HepG2 (cell line): ENCODE results near the gene FAAP100. TPM values are rescaled to one million over a fixed set of nuclear protein-coding genes. Genes with fewer than 3 reads are reported as not detected.

Source experiments
- BRCA1 ChIP-seq: sonication (generic); formaldehyde crosslinking; IDR thresholded peaks from 2 replicates; pipeline ENCODE4 v1.4.0; 2020; ENCODE audit warnings: missing genetic modification reagents
- PLRG1 ChIP-seq: fragments of 450-650 bp; conservative IDR thresholded peaks from 2 replicates; pipeline ENCODE4 v1.6.1; 2016
- POLR2A ChIP-seq, 2 experiments: IDR thresholded peaks; 2 replicates each; pipeline ENCODE4 v1.6.1; 2011; ENCODE audit warnings: low read depth in 2 of 2, low read length in 2 of 2, mild to moderate bottlenecking in 1 of 2, moderate library complexity in 1 of 2; ENCODE audit not compliant: insufficient read depth in 1 of 2
- RBM39 ChIP-seq: fragments of 200-400 bp; formaldehyde crosslinking; IDR thresholded peaks from one replicate; pipeline ENCODE4 v1.6.1; 2018; ENCODE audit warnings: antibody characterized with exemption, mild to moderate bottlenecking, low read depth, low read length; ENCODE audit not compliant: poor library complexity, severe bottlenecking
- SSRP1 ChIP-seq: IDR thresholded peaks from 2 replicates; pipeline ENCODE4 v1.6.1; 2016; ENCODE audit warnings: control low read depth
- ZKSCAN5 ChIP-seq: sonication (generic); formaldehyde crosslinking; IDR thresholded peaks from 2 replicates; pipeline ENCODE4 v1.5.1; 2020; ENCODE audit warnings: mild to moderate bottlenecking, missing genetic modification reagents
- ZNF205 ChIP-seq: IDR thresholded peaks from 2 replicates; pipeline ENCODE4 v1.6.1; 2018; ENCODE audit warnings: missing biosample characterization, missing genetic modification reagents
- ZNF224 ChIP-seq: sonication (generic); formaldehyde crosslinking; IDR thresholded peaks from 2 replicates; pipeline ENCODE4 v1.5.0; 2020; ENCODE audit warnings: mild to moderate bottlenecking, missing genetic modification reagents
- ZNF274 ChIP-seq: sonication (generic); formaldehyde crosslinking; IDR thresholded peaks from 2 replicates; pipeline ENCODE4 v1.5.1; 2020; ENCODE audit warnings: mild to moderate bottlenecking, missing genetic modification reagents
- ZNF333 ChIP-seq: sonication (generic); formaldehyde crosslinking; IDR thresholded peaks from 2 replicates; pipeline ENCODE4 v1.4.0; 2020; ENCODE audit warnings: mild to moderate bottlenecking, missing genetic modification reagents, borderline replicate concordance
- ZNF337 ChIP-seq: sonication (generic); formaldehyde crosslinking; IDR thresholded peaks from 2 replicates; pipeline ENCODE4 v1.5.1; 2020; ENCODE audit warnings: missing genetic modification reagents, low read depth, mild to moderate bottlenecking, borderline replicate concordance
- ZNF446 ChIP-seq: sonication (generic); formaldehyde crosslinking; IDR thresholded peaks from 2 replicates; pipeline ENCODE4 v1.5.0; 2020; ENCODE audit warnings: mild to moderate bottlenecking, missing genetic modification reagents
- ZSCAN21 ChIP-seq: sonication (generic); formaldehyde crosslinking; IDR thresholded peaks from 2 replicates; pipeline ENCODE4 v1.8.0; 2022; ENCODE audit warnings: mild to moderate bottlenecking, missing genetic modification reagents, moderate library complexity, borderline replicate concordance
- polyA plus RNA-seq, 8 experiments: library from polyadenylated mRNA; depleted of rRNA in 3 of 8; stranded (reverse) in 7 of 8; unstranded in 1 of 8; fragments of >200 nt; fragmentation: Illumina TruSeq in 4 of 8; extraction: Trizol in 4 of 8; gene quantifications; 2 replicates each; pipeline versions ENCODE4 v1.2.1 to v1.2.3, GENCODE V29; 2011 to 2016; ENCODE audit warnings: low read depth in 4 of 8, missing spikeins in 1 of 8, mixed read lengths in 1 of 8; ENCODE audit not compliant: insufficient read depth in 1 of 8
- total RNA-seq, 5 experiments: library from RNA; depleted of rRNA; stranded (reverse); fragments of >200 nt; fragmentation: Illumina TruSeq; extraction: Trizol; gene quantifications; 2 replicates each; pipeline ENCODE4 v1.2.3, GENCODE V29; 2016; ENCODE audit warnings: low read depth in 1 of 5
- TF ChIP-seq, protein P1 (sequence below): sonication (generic); formaldehyde crosslinking; IDR thresholded peaks from 2 replicates; pipeline ENCODE4 v1.4.0; 2020; ENCODE audit warnings: missing genetic modification reagents
- TF ChIP-seq, protein P2 (sequence below): sonication (generic); formaldehyde crosslinking; IDR thresholded peaks from 2 replicates; pipeline ENCODE4 v1.4.0; 2020; ENCODE audit warnings: missing genetic modification reagents
- TF ChIP-seq, protein P3 (sequence below): sonication (generic); formaldehyde crosslinking; IDR thresholded peaks from 2 replicates; pipeline ENCODE4 v1.5.0; 2020; ENCODE audit warnings: missing genetic modification reagents, mild to moderate bottlenecking, borderline replicate concordance
- TF ChIP-seq, protein P4 (sequence below): sonication (generic); formaldehyde crosslinking; conservative IDR thresholded peaks from 2 replicates; pipeline ENCODE4 v1.4.0; 2020; ENCODE audit warnings: mild to moderate bottlenecking, missing genetic modification reagents, moderate library complexity
- TF ChIP-seq, protein P5 (sequence below): sonication (generic); formaldehyde crosslinking; IDR thresholded peaks from 2 replicates; pipeline ENCODE4 v1.5.1; 2020; ENCODE audit warnings: missing genetic modification reagents, mild to moderate bottlenecking, borderline replicate concordance

The FAAP100 gene
- total and polyA plus RNA-seq, 2 of the 13 experiments (the other 11 are each of a cell fraction or from before 2014, with no cell fraction given) = 7.6 to 20.8 TPM

DNA sequence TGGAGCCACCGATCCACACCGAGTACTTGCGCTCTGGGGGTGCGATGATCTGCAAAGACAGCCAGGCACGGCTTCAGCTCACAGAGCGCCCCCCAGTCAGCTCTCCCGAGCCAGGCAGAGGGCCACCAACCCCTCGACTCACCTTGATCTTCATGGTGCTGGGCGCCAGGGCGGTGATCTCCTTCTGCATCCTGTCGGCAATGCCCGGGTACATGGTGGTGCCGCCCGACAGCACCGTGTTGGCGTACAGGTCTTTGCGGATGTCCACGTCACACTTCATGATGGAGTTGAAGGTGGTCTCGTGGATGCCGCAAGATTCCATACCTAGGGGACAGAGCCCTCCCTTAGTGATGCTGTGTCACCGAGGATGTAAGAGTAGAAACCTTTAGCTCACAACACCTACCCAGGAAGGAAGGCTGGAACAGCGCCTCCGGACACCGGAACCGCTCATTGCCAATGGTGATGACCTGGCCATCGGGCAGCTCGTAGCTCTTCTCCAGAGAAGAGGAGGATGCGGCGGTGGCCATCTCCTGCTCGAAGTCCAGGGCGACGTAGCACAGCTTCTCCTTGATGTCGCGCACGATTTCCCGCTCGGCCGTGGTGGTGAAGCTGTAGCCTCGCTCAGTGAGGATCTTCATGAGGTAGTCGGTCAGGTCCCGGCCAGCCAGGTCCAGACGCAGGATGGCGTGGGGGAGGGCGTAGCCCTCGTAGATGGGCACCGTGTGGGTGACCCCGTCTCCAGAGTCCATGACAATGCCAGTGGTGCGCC, 41.2 kb downstream of the FAAP100 start (continued):
- TF ChIP-seq, protein P1, sequence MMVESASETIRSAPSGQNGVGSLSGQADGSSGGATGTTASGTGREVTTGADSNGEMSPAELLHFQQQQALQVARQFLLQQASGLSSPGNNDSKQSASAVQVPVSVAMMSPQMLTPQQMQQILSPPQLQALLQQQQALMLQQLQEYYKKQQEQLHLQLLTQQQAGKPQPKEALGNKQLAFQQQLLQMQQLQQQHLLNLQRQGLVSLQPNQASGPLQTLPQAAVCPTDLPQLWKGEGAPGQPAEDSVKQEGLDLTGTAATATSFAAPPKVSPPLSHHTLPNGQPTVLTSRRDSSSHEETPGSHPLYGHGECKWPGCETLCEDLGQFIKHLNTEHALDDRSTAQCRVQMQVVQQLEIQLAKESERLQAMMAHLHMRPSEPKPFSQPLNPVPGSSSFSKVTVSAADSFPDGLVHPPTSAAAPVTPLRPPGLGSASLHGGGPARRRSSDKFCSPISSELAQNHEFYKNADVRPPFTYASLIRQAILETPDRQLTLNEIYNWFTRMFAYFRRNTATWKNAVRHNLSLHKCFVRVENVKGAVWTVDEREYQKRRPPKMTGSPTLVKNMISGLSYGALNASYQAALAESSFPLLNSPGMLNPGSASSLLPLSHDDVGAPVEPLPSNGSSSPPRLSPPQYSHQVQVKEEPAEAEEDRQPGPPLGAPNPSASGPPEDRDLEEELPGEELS (CRISPR knock-in tag) = no peak
- TF ChIP-seq, protein P2, sequence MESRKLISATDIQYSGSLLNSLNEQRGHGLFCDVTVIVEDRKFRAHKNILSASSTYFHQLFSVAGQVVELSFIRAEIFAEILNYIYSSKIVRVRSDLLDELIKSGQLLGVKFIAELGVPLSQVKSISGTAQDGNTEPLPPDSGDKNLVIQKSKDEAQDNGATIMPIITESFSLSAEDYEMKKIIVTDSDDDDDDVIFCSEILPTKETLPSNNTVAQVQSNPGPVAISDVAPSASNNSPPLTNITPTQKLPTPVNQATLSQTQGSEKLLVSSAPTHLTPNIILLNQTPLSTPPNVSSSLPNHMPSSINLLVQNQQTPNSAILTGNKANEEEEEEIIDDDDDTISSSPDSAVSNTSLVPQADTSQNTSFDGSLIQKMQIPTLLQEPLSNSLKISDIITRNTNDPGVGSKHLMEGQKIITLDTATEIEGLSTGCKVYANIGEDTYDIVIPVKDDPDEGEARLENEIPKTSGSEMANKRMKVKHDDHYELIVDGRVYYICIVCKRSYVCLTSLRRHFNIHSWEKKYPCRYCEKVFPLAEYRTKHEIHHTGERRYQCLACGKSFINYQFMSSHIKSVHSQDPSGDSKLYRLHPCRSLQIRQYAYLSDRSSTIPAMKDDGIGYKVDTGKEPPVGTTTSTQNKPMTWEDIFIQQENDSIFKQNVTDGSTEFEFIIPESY (CRISPR knock-in tag) = 0 out of 2 replicates have a peak, but pooled peaks have one; percentile 25
- TF ChIP-seq ZNF205 (CRISPR knock-in tag) = no peak
- TF ChIP-seq ZNF337 (CRISPR knock-in tag) = peak; percentile 39; the same call in 1 of the 2 replicates
- 0 out of 2 replicates have a peak, but pooled peaks have one; percentile 19 for TF ChIP-seq ZNF274
- TF ChIP-seq ZNF224 (CRISPR knock-in tag) = 0 out of 2 replicates have a peak, but pooled peaks have one; percentile 43
- peak; percentile 13 for TF ChIP-seq RBM39
- TF ChIP-seq BRCA1 (CRISPR knock-in tag) = 0 out of 2 replicates have a peak, but pooled peaks have one; percentile 43
- TF ChIP-seq POLR2A (IDR thresholded peaks at IDR 0.05; ENCODE audit: insufficient read depth in 1 of 2, low read depth in 2 of 2, low read length in 2 of 2) = 0 out of 4 replicates have a peak, but pooled peaks of 1 of the 2 experiments have one; percentile 14
- TF ChIP-seq, protein P3, sequence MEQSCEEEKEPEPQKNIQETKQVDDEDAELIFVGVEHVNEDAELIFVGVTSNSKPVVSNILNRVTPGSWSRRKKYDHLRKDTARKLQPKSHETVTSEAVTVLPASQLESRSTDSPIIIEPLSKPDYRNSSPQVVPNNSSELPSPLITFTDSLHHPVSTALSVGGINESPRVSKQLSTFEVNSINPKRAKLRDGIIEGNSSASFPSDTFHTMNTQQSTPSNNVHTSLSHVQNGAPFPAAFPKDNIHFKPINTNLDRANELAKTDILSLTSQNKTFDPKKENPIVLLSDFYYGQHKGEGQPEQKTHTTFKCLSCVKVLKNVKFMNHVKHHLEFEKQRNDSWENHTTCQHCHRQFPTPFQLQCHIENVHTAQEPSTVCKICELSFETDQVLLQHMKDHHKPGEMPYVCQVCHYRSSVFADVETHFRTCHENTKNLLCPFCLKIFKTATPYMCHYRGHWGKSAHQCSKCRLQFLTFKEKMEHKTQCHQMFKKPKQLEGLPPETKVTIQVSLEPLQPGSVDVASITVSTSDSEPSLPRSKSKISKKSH (CRISPR knock-in tag) = no peak
- TF ChIP-seq ZKSCAN5 (CRISPR knock-in tag) = peak; percentile 24; the same call in 1 of the 2 replicates
- peak; percentile 66; the same call in 1 of the 2 replicates for TF ChIP-seq ZSCAN21 (CRISPR knock-in tag)
- TF ChIP-seq PLRG1 = no peak
- TF ChIP-seq, protein P4, sequence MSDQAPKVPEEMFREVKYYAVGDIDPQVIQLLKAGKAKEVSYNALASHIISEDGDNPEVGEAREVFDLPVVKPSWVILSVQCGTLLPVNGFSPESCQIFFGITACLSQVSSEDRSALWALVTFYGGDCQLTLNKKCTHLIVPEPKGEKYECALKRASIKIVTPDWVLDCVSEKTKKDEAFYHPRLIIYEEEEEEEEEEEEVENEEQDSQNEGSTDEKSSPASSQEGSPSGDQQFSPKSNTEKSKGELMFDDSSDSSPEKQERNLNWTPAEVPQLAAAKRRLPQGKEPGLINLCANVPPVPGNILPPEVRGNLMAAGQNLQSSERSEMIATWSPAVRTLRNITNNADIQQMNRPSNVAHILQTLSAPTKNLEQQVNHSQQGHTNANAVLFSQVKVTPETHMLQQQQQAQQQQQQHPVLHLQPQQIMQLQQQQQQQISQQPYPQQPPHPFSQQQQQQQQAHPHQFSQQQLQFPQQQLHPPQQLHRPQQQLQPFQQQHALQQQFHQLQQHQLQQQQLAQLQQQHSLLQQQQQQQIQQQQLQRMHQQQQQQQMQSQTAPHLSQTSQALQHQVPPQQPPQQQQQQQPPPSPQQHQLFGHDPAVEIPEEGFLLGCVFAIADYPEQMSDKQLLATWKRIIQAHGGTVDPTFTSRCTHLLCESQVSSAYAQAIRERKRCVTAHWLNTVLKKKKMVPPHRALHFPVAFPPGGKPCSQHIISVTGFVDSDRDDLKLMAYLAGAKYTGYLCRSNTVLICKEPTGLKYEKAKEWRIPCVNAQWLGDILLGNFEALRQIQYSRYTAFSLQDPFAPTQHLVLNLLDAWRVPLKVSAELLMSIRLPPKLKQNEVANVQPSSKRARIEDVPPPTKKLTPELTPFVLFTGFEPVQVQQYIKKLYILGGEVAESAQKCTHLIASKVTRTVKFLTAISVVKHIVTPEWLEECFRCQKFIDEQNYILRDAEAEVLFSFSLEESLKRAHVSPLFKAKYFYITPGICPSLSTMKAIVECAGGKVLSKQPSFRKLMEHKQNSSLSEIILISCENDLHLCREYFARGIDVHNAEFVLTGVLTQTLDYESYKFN (CRISPR knock-in tag) = 0 out of 2 replicates have a peak, but pooled peaks have one; percentile 8
- no peak for TF ChIP-seq ZNF446
- TF ChIP-seq ZNF333 = 0 out of 2 replicates have a peak, but pooled peaks have one; percentile 36
- peak; percentile 21; the same call in 1 of the 2 replicates for TF ChIP-seq SSRP1
- TF ChIP-seq, protein P5, sequence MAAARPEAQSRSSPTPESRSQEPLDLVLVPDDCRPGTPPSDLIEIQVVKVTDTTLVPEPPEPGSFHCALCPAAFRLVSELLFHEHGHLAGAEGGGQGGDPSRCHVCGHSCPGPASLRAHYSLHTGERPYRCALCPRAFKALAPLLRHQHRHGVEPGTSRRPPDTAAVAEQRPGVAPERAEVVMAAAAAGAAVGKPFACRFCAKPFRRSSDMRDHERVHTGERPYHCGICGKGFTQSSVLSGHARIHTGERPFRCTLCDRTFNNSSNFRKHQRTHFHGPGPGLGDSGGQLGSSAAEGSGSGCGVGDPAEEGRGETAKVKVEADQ (CRISPR knock-in tag) = peak; percentile 46; the same call in 1 of the 2 replicates
